ENCODE results near the gene PLIN1.

PLIN1 gene

GRCh38 chr15:89628806-89629715, 50.1 kb downstream of the PLIN1 start:
- DNase-seq (ENCODE audit: extremely low read depth, insufficient read length) = no peak
- H3K36me3 ChIP-seq (ENCODE audit: control insufficient read depth, insufficient read depth, low read length) = peaks cover 48% of the 10 kb centered on the region
- TF ChIP-seq CTCF (IDR thresholded peaks at IDR 0.05; ENCODE audit: insufficient read depth, low read length, poor library complexity, severe bottlenecking) = no peak
- no peak overlapping the region for H3K4me3 ChIP-seq (replicated peaks; ENCODE audit: low read depth, low read length)
- no peaks in the 10 kb centered on the region for H3K27me3 ChIP-seq (replicated peaks; ENCODE audit: control insufficient read depth, insufficient read depth, low read length)

GRCh38 chr15:89628301-89628700, 50.9 kb downstream of the PLIN1 start:
- Histone ChIP-seq H3K36me3 (ENCODE audit: control insufficient read depth, insufficient read depth, low read length) (peaks cover 52% of the 10 kb centered on the region), H3K27me3 (replicated peaks; ENCODE audit: control insufficient read depth, insufficient read depth, low read length) (no peaks in the 10 kb centered on the region), H3K4me3 (replicated peaks; ENCODE audit: low read depth, low read length) (no peak overlapping the region)
- DNase-seq (ENCODE audit: extremely low read depth, insufficient read length) = no peak
- TF ChIP-seq CTCF (IDR thresholded peaks at IDR 0.05; ENCODE audit: insufficient read depth, low read length, poor library complexity, severe bottlenecking) = no peak

GRCh38 chr15:89627256-89627970, 51.8 kb downstream of the PLIN1 start:
- DNase-seq (ENCODE audit: extremely low read depth, insufficient read length) = no peak
- Histone ChIP-seq H3K27me3 (replicated peaks; ENCODE audit: control insufficient read depth, insufficient read depth, low read length) (no peaks in the 10 kb centered on the region), H3K36me3 (ENCODE audit: control insufficient read depth, insufficient read depth, low read length) (peaks cover 55% of the 10 kb centered on the region), H3K4me3 (replicated peaks; ENCODE audit: low read depth, low read length) (no peak overlapping the region)
- TF ChIP-seq CTCF (IDR thresholded peaks at IDR 0.05; ENCODE audit: insufficient read depth, low read length, poor library complexity, severe bottlenecking) = no peak

DNA sequence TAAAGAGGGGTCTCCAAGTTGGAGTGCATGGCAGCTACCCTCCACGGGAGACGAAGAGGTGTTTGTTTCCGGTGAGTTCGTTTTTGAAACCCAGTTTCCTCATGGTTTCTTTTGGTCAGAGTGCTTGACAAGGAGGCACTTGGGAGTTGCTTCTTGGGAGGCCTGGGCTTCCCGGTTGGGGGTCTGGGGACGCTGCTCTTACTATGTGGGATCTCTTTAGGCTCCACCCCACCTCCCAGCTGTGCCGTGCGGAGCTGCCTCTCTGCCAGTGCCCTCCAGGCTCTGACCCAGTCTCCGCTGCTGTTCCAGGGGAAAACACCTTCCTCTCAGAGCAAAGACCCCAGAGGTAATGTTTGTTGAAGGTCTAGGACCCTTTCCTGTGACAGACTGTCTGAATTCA, 53.5 kb downstream of the PLIN1 start:
- H3K36me3 ChIP-seq (ENCODE audit: control insufficient read depth, insufficient read depth, low read length) = peaks cover 52% of the 10 kb centered on the region
- no peak overlapping the region for H3K4me3 ChIP-seq (replicated peaks; ENCODE audit: low read depth, low read length)
- H3K27me3 ChIP-seq (replicated peaks; ENCODE audit: control insufficient read depth, insufficient read depth, low read length) = no peaks in the 10 kb centered on the region
- DNase-seq (ENCODE audit: extremely low read depth, insufficient read length) = no peak
- TF ChIP-seq CTCF (IDR thresholded peaks at IDR 0.05; ENCODE audit: insufficient read depth, low read length, poor library complexity, severe bottlenecking) = no peak

DNA sequence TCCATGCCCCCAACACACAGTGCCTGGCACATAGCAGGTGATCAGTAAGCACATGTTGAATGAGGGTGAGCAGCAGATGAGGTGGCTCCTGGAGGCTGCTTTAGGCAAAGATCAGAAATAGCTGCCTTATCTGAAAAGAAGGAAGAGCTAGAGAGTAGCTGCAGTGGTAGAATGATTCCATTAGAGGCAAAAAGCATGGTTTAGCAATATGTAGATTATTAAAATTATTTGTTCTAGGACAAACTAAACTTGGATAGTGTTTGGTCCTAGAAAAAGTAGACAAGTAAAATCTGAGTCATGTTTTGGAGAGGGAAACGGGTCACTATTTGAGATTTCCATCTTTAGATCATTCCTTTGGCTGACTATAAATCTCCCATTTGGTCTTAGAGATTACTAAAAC, 56.0 kb downstream of the PLIN1 start:
- H3K36me3 ChIP-seq (ENCODE audit: control insufficient read depth, insufficient read depth, low read length) = peaks cover 38% of the 10 kb centered on the region
- no peak overlapping the region for H3K4me3 ChIP-seq (replicated peaks; ENCODE audit: low read depth, low read length)
- no peak for DNase-seq (ENCODE audit: extremely low read depth, insufficient read length)
- TF ChIP-seq CTCF (IDR thresholded peaks at IDR 0.05; ENCODE audit: insufficient read depth, low read length, poor library complexity, severe bottlenecking) = no peak
- H3K27me3 ChIP-seq (replicated peaks; ENCODE audit: control insufficient read depth, insufficient read depth, low read length) = no peaks in the 10 kb centered on the region

Measured in GM06990 (cell line).